SK-N-MC (cell line): ENCODE measurements around the gene ZNF256.
A peak's percentile ranks its signal among the peaks of the same experiment; 100 is the strongest.
"Not testable (repeated sequence)": the region's sequence is repeated elsewhere in the genome, so short reads cannot be mapped to it uniquely, and the experiment has no call there.

Experiments
- DNase-seq: peaks from one replicate; pipeline ENCODE4 v3.0.0-alpha.2; 2011; ENCODE audit warnings: low read depth, low spot score
- H3K27ac ChIP-seq: fragments of 200-600 bp; sonication (generic); 2 replicates; pipeline ENCODE4 v1.5.1; 2016; ENCODE audit warnings: mixed run types
- H3K36me3 ChIP-seq: fragments of 200-600 bp; sonication (generic); 2 replicates; pipeline ENCODE4 v1.6.1; 2017; ENCODE audit warnings: antibody characterized with exemption, low read length, mixed read lengths; ENCODE audit not compliant: insufficient read depth
- H3K4me3 ChIP-seq: fragments of 200-600 bp; sonication (generic); 2 replicates; pipeline ENCODE4 v1.5.1; 2016
- H3K9ac ChIP-seq: fragments of 200-600 bp; sonication (generic); 2 replicates; pipeline ENCODE4 v1.8.0; 2017; ENCODE audit warnings: mixed run types, mixed read lengths; ENCODE audit not compliant: insufficient read length
- H3K9me3 ChIP-seq: fragments of 200-600 bp; sonication (generic); 2 replicates; pipeline ENCODE4 v1.6.1; 2017; ENCODE audit warnings: low read depth, mild to moderate bottlenecking, antibody characterized with exemption, low read length, moderate library complexity, mixed read lengths
- EZH2 ChIP-seq: fragments of 200-600 bp; sonication (generic); IDR thresholded peaks from one replicate; pipeline ENCODE4 v1.6.1; 2017; ENCODE audit warnings: antibody characterized with exemption
- FOXP2 ChIP-seq: optimal IDR thresholded peaks from 2 replicates; pipeline ENCODE3; 2011; ENCODE audit warnings: mild to moderate bottlenecking, moderate library complexity; ENCODE audit not compliant: insufficient read depth; ENCODE audit errors: extremely low read length, control extremely low read depth
- POLR2AphosphoS5 ChIP-seq: IDR thresholded peaks from 2 replicates; pipeline ENCODE4 v1.6.1; 2012; ENCODE audit warnings: mild to moderate bottlenecking, low read depth, low read length, borderline replicate concordance

Gene ZNF256

GRCh38 chr19:57949296-57949695 is 1.8 kb upstream of the ZNF256 start:
- TF ChIP-seq POLR2AphosphoS5 (no peak), FOXP2 (no peak), EZH2 (no peak)
- Histone ChIP-seq H3K9ac (no peak overlapping the region), H3K36me3 (no peaks in the 10 kb centered on the region; the same call in 1 of the 2 replicates), H3K9me3 (peaks cover 7% of the 10 kb centered on the region; the same call in 1 of the 2 replicates), H3K27ac (no peak overlapping the region), H3K4me3 (no peak overlapping the region)
- DNase-seq = no peak

- H3K9ac ChIP-seq = peak overlapping the region; percentile 90
- peaks cover 22% of the 10 kb centered on the region for H3K36me3 ChIP-seq
- H3K9me3 ChIP-seq = peaks cover 16% of the 10 kb centered on the region
- TF ChIP-seq EZH2 (no peak), FOXP2 (no peak), POLR2AphosphoS5 (no peak)
- 0 out of 2 replicates have a peak overlapping the region, but pooled peaks have one; percentile 33 for H3K27ac ChIP-seq
- DNase-seq = no peak
- H3K4me3 ChIP-seq = peak overlapping the region; percentile 85
Observed at GRCh38 chr19:57947088-57947418, 453 bp downstream of the ZNF256 start.

DNA sequence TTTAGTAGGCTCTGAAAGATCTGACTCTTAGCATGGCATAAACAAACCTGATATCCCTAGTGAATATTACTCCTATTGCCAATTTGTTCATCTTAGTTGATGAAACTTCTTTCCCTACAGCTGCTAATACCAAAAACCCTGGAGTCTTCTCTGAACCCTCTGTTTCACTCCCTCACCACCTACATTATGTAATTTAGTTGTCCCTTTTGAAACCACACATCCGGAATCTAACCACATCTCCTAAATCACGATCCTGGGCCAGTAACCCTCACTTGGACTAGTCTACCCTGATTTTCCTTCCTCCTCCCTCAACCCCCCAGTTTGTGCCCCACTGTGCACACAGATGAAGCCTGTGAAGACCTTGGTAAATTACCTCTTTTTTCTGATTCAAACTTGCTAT is 1.2 kb downstream of the ZNF256 start:
- Histone ChIP-seq H3K9ac (no peak overlapping the region), H3K4me3 (peak overlapping the region; percentile 85), H3K27ac (no peak overlapping the region), H3K9me3 (peaks cover 22% of the 10 kb centered on the region), H3K36me3 (peaks cover 29% of the 10 kb centered on the region)
- DNase-seq = no peak
- TF ChIP-seq POLR2AphosphoS5 (no peak), EZH2 (no peak), FOXP2 (no peak)

DNA sequence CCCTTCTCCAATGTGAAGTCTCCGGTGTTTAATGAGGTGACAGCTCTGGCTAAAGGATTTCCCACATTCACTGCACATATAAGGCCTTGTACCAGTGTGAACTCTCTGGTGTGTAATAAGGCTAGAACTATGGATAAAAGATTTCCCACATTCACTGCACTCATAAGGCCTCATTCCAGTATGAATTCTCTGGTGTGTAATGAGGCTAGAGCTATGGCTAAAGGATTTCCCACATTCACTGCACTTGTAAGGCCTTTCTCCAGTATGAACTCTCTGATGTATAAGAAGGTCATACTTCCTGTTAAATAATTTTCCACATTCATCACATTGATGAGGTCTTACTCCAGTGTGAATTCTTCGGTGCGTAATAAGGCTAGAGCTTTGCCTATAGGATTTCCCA is 5.9 kb downstream of the ZNF256 start:
- Histone ChIP-seq H3K9me3 (peaks cover 20% of the 10 kb centered on the region), H3K36me3 (peaks cover 45% of the 10 kb centered on the region), H3K4me3 (no peak overlapping the region), H3K9ac (no peak overlapping the region), H3K27ac (no peak overlapping the region)
- no peak for DNase-seq
- TF ChIP-seq FOXP2 = no peak
- no peak for TF ChIP-seq POLR2AphosphoS5
- TF ChIP-seq EZH2 = no peak

- DNase-seq = no peak
- H3K4me3 ChIP-seq = no peak overlapping the region
Observed at GRCh38 chr19:57935731-57936130, 11.8 kb downstream of the ZNF256 start.

GRCh38 chr19:57934820-57935665 is 12.5 kb downstream of the ZNF256 start, which contains the start of gene ZNF418:
ZNF418 (minus strand) TSS chr19:57935402; CDS start chr19:57933822, 1,580 bp downstream.
- TF ChIP-seq EZH2 (no peak), FOXP2 (no peak), POLR2AphosphoS5 (no peak; the same call in 1 of the 2 replicates)
- no peak for DNase-seq
- no peaks in the 10 kb centered on the region; the same call in 1 of the 2 replicates for H3K9me3 ChIP-seq
- no peak within 1 kb of the TSS for H3K9ac ChIP-seq
- H3K4me3 ChIP-seq = peak within 1 kb of the TSS; percentile 76
- no peak within 1 kb of the TSS for H3K27ac ChIP-seq
- peaks cover 5% of the 10 kb centered on the region; the same call in 1 of the 2 replicates for H3K36me3 ChIP-seq

More at GRCh38 chr19:57935731-57936130, 11.8 kb downstream of the ZNF256 start:
- H3K27ac ChIP-seq = no peak overlapping the region
- H3K36me3 ChIP-seq = peaks cover 10% of the 10 kb centered on the region
- TF ChIP-seq EZH2 = no peak
- no peaks in the 10 kb centered on the region; the same call in 1 of the 2 replicates for H3K9me3 ChIP-seq
- H3K9ac ChIP-seq = no peak overlapping the region

DNA sequence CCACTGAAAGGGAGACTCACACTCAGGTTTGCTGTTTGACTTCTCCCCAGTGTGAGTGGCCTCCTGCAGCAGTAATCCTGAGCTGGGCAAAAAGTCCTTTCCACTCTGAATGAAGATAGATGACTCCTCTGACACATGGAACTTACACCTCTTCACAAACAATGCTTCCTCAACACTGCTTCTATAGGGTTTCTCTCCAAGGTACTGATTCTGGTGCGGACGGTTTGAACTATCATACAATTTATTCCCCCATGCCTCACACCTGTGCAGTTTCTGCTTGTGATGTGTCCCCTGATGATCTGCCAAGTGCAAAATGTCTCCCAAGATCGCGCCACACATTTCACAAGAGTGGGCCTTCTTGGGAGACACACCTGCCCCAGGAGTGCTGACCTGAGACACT is 19.9 kb downstream of the ZNF256 start:
- no peaks in the 10 kb centered on the region for H3K9me3 ChIP-seq
- H3K27ac ChIP-seq = no peak overlapping the region
- no peak overlapping the region for H3K4me3 ChIP-seq
- no peak for DNase-seq
- H3K36me3 ChIP-seq = peaks cover 11% of the 10 kb centered on the region; the same call in 1 of the 2 replicates
- H3K9ac ChIP-seq = no peak overlapping the region
- TF ChIP-seq POLR2AphosphoS5 = no peak
- no peak for TF ChIP-seq FOXP2
- no peak for TF ChIP-seq EZH2

DNA sequence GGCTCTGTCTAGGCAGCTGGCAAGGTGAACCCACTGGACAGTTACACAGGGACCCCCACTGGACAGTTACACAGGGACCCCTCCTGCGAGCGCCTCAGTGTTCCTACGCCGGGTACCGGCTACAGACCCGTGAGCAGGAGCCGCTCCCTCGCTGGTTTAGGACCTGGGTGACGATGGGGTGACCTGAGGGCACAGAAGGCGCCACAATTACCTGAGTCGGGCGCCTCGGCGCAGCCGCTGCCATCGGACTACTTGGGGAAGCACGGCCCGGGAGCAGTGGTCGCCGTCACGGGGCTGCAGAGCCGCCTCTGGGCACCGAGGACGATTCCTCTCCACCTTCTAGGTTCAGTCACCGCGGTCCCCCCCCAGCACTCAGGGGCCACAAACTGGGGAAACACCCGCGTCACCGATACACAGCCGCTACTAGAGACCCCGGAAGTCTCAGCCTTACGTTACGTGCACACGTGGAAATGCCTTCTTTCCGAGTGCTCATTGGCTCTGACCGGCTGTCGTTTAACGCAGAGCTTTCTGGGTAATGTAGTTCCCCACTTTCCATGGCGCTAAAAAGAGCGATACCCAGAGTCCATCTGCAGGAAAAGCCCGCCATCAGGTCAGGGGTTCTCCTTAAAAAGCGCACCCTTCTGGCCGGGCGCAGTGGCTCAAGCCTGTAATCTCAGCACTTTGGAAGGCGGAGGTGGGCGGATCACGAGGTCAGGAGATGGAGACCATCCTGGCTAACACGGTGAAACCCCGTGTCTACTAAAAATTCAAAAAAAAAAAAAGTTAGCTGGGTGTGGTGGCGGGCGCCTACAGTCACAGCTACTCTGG is 31.1 kb downstream of the ZNF256 start, which contains the start of gene ZNF417:
Gene ZNF417, minus strand, starts transcription at position 425 of the 828 bp plus-strand sequence. Its CDS starts 181 bp downstream, at position 244.
- H3K9me3 ChIP-seq, H3K27ac ChIP-seq: not testable (repeated sequence)
- H3K36me3 ChIP-seq = peaks cover 23% of the 10 kb centered on the region; the same call in 1 of the 2 replicates
- peak within 1 kb of the TSS; percentile 87 for H3K4me3 ChIP-seq
- DNase-seq = peak; percentile 73
- TF ChIP-seq POLR2AphosphoS5 = peak; percentile 60; the same call in 1 of the 2 replicates
- H3K9ac ChIP-seq = peak within 1 kb of the TSS; percentile 94
